ENCODE data around the gene PINLYP. TPM values are rescaled to one million over a fixed set of nuclear protein-coding genes. Genes with fewer than 3 reads are reported as not detected.

PINLYP gene
- total RNA-seq, 2 experiments from 2014 or later: 9.7 to 12.3 TPM

GRCh38 chr19:43589277-43589676 is 13.7 kb downstream of the PINLYP start:
- TF ChIP-seq CTCF (IDR thresholded peaks at IDR 0.05): no peak
- intact Hi-C loops (cut with micrococcal nuclease): no loop called here
- ChIA-PET POLR2A (interaction anchor here (0.9 to 1.7 kb wide), 2 partner anchors 9 to 14 kb away, joined by 3 to 5 read pairs; partner anchors contain the start of gene XRCC1), CTCF (interaction anchor here (1.4 to 12.2 kb wide), 3 partner anchors 14 to 53 kb away, joined by 5 to 188 read pairs (median 5); partner anchors contain the start of genes PINLYP and XRCC1)
- Mint-ChIP-seq H3K9me3 (no peaks in the 10 kb centered on the region), H3K36me3 (ENCODE audit: low read depth) (peaks cover 32% of the 10 kb centered on the region), H3K27ac (peak overlapping the region; percentile 55), H3K4me3 (no peak overlapping the region), H3K4me1 (ENCODE audit: low read depth) (peaks cover 16% of the 10 kb centered on the region), H3K27me3 (no peaks in the 10 kb centered on the region)
- ATAC-seq (no peak), DNase-seq (no peak)

- intact Hi-C loops (cut with micrococcal nuclease): loop anchor here (10.0 kb wide), 1 partner anchor 55 kb away; the partner anchor contains the start of gene ZNF575
- DNase-seq: peak; percentile 17
- ChIA-PET POLR2A (interaction anchor here (0.9 kb wide), 1 partner anchor 9 kb away, joined by 3 read pairs; no protein-coding TSS in a partner anchor), CTCF (interaction anchor here (1.4 to 12.2 kb wide), 3 partner anchors 14 to 54 kb away, joined by 5 to 188 read pairs (median 5); partner anchors contain the start of genes PINLYP and XRCC1)
- no peak overlapping the region for H3K4me3 Mint-ChIP-seq
- no peaks in the 10 kb centered on the region for H3K27me3 Mint-ChIP-seq
- peaks cover 15% of the 10 kb centered on the region for H3K4me1 Mint-ChIP-seq (ENCODE audit: low read depth)
- H3K27ac Mint-ChIP-seq: peak overlapping the region; percentile 55
- TF ChIP-seq CTCF (IDR thresholded peaks at IDR 0.05): no peak
- H3K36me3 Mint-ChIP-seq (ENCODE audit: low read depth): peaks cover 32% of the 10 kb centered on the region
- peak; percentile 43 for ATAC-seq
- no peaks in the 10 kb centered on the region for H3K9me3 Mint-ChIP-seq
Measured at GRCh38 chr19:43589678-43590077, 14.1 kb downstream of the PINLYP start.

GRCh38 chr19:43591904-43592772 is 16.5 kb downstream of the PINLYP start:
- Mint-ChIP-seq H3K27me3 (no peaks in the 10 kb centered on the region), H3K4me3 (no peak overlapping the region), H3K9me3 (no peaks in the 10 kb centered on the region), H3K36me3 (ENCODE audit: low read depth) (peaks cover 23% of the 10 kb centered on the region), H3K27ac (no peak overlapping the region), H3K4me1 (ENCODE audit: low read depth) (peaks cover 15% of the 10 kb centered on the region)
- no peak for TF ChIP-seq CTCF (IDR thresholded peaks at IDR 0.05)
- ChIA-PET CTCF (interaction anchor here (12.2 kb wide), 1 partner anchor 36 kb away, joined by 188 read pairs; no protein-coding TSS in a partner anchor), POLR2A (interaction anchor here (0.6 to 1.4 kb wide), 2 partner anchors 11 to 21 kb away, joined by 3 read pairs; no protein-coding TSS in a partner anchor)
- no peak for ATAC-seq
- intact Hi-C loops (cut with micrococcal nuclease): loop anchor here (10.0 kb wide), 1 partner anchor 57 kb away; the partner anchor contains the start of gene ZNF575
- no peak for DNase-seq

- POLR2A ChIA-PET: interaction anchor here (1.4 kb wide), 1 partner anchor 22 kb away, joined by 3 read pairs; no protein-coding TSS in a partner anchor
- Mint-ChIP-seq H3K4me1 (ENCODE audit: low read depth) (peaks cover 22% of the 10 kb centered on the region), H3K27me3 (no peaks in the 10 kb centered on the region), H3K4me3 (no peak overlapping the region), H3K9me3 (no peaks in the 10 kb centered on the region), H3K36me3 (ENCODE audit: low read depth) (peaks cover 25% of the 10 kb centered on the region), H3K27ac (no peak overlapping the region)
- no peak for ATAC-seq
- TF ChIP-seq CTCF (IDR thresholded peaks at IDR 0.05): no peak
- no peak for DNase-seq
- intact Hi-C loops (cut with micrococcal nuclease): loop anchor here (10.0 kb wide), 1 partner anchor 58 kb away; the partner anchor contains the start of gene ZNF575
- CTCF ChIA-PET: interaction anchor here (1.0 to 12.2 kb wide), 5 partner anchors 17 to 145 kb away, joined by 4 to 188 read pairs (median 62); partner anchors contain the start of genes PINLYP, XRCC1 and ZNF575
Measured at GRCh38 chr19:43592800-43593350, 17.3 kb downstream of the PINLYP start.

All from activated CD8-positive, alpha-beta T cell treated with anti-CD3 and anti-CD28 coated beads for 36 hours (primary cell).